HG02885 (cell line): ENCODE data around the gene LAPTM4A.
"Not testable (repeated sequence)": the region's sequence is repeated elsewhere in the genome, so short reads cannot be mapped to it uniquely, and the experiment has no call there.

ENCODE experiments used
- ATAC-seq: cut with Tn5 transposase; IDR thresholded peaks from one replicate; pipeline ENCODE4 v1.9.1; 2021; ENCODE audit warnings: mild to moderate bottlenecking; ENCODE audit not compliant: unreplicated experiment, poor library complexity

LAPTM4A gene

DNA sequence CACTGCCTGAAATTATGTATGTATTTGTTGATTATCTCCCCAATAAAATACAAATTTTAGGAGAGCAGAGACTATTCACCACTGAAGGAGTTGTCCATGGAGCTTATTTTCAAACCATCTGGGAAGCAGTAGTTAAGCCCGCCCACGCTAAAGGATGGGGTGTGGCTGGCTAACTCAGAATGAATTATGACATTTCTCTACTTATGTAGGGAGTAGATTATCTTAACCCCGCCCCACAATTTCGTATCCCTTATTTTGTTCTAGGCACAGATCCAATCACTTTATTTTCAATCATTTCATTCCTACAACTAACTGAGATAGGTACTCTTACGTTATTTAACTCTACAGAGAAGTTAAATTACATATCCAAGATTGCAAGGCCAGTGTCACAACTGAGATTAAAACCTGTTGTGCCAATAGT, 1.4 kb upstream of the LAPTM4A start:
- ATAC-seq: no peak

- ATAC-seq: no peak
Observed at GRCh38 chr2:20052229-20052851, 912 bp upstream of the LAPTM4A start.

DNA sequence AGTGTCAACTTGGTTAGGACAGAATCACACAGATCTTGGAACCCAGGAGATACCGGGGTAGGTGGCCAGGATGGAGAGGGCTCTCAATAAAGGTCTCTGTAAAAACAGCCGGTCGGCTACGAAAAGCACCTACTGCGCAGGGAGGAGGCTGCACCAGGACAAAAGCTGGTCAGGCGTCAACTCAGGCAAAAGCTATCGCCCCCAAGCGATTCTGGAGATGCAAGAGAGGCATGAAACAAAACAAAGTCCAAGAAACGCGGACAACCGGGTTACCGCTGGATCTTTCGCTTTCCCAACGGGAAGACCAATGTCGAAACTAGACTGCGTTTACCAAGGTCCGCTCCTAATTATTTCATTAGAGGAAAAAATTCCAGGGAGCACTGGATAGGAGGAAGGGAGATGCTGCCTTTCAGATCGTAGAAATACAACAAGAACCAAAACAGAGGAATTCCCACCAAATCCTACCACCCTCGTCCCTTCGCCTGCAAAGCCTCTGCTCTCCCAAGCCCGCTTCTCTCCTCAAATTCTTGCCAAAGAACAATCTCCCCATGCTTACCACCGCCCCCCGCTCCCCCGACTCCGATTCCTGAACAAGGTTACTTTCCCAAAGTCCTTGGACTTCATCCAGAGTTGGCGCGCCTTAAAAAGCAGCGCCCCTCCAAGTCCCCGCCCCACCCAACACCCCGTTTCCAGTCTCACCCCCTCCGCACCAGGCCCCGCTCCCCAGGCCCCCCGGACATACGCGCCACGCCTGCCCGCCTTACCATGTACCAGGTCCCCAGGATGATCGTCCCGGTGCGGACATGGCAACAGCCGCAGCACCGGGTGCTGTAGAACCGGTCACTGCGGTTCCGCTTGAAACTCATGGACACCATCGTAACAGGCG, 539 bp downstream of the LAPTM4A start:
- ATAC-seq: peak; percentile 25

DNA sequence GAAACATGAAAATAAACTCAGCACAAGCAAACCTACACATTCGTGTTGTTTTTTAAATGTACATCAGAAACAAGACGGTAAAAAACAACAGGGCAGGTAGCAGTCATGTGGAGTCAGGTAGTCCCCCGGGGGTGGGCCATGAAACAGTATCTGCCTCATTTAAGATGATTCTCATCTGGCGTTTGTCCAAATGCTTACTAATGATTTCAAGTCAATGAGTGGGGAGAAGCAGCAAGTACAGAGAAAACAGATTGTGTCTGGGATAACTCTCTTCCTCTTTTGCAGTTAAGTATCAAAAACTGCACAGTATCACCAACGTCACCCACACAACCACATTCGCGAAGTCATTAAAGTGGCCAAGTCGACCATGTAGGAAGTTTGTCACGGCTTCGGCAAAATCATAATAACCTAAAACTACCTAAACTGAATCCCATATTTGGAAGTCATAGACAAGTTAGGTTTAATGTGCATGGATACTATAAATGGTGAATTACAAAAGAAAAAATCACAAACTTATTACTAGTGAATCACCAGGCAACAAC, 1.3 kb downstream of the LAPTM4A start:
- peak; percentile 23 for ATAC-seq

- no peak for ATAC-seq
Observed at GRCh38 chr2:20049637-20050036, 1.8 kb downstream of the LAPTM4A start.

GRCh38 chr2:20048488-20049448, 2.7 kb downstream of the LAPTM4A start:
- ATAC-seq: no peak

- ATAC-seq: not testable (repeated sequence)
Observed at GRCh38 chr2:20045712-20046292, 5.6 kb downstream of the LAPTM4A start.

DNA sequence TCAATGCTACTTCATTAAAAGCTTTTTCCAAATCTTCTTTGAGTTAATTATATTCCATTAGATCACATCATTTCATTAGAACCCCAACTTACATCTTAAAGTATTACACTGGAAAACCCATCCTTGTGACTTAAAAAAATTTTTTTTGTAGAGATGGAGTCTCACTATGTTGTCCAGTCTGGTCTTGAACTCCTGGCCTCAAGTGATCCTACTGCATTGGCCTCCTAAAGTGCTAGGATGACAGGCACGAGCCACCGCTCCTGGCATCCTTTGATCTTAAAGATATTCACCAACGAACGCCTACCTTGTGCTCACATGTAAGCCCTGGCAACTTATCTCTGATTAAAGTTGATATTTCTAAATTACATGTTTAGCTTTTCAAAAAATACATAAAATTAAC, 6.7 kb downstream of the LAPTM4A start:
- no peak for ATAC-seq

GRCh38 chr2:20042531-20042930, 8.9 kb downstream of the LAPTM4A start:
- ATAC-seq: no peak

DNA sequence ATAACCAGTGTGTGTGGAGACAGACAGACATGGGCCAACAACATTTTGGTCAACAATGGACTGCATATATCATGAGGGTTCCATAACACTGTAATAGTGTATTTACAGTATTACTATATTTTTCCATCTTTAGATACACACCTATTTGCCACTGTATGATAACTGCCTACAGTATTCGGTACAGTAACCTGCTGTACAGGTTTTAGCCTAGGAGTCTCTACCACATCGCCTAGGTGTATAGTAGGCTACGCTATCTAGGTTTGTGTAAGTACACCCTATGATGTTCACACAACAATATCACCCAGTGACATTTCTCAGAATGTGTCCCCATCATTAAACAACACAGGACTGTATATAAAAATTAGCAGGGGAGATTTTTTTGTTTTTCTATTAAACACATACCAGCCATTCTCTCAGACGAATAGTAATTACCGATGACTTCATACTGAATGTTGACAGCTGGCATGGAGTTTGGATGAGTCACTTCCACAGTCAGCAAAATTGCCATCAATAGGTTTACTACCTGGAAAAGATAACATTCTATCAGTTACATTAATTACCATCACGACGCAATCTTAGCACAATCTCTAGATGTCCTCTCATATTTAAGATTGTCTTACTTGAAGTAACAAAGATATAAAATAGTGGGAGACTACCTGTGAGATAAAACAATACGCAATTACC, 10.8 kb downstream of the LAPTM4A start:
- no peak for ATAC-seq

DNA sequence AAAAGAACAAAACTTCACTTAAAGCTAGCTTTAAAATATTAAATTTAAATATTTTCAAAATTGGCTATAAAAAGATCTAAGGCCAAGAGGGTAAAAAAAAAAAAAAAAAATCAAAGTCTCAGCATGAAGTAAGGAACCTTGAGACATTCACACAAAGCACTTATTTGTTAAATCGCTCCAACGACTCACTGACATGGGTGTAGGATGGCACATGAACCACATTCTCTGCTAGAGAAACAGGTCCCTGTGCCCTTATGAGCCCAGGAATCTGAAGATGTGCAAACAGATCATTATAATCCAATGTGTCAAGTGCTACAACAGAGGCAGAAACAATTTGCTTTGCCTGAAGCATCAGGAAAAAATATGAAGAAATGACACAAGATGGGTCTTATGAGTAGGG, 13.8 kb downstream of the LAPTM4A start:
- ATAC-seq: no peak

GRCh38 chr2:20035955-20036666, 15.3 kb downstream of the LAPTM4A start:
- no peak for ATAC-seq

GRCh38 chr2:20034821-20035220, 16.6 kb downstream of the LAPTM4A start:
- ATAC-seq: no peak

GRCh38 chr2:20034218-20034617, 17.2 kb downstream of the LAPTM4A start:
- ATAC-seq: no peak

DNA sequence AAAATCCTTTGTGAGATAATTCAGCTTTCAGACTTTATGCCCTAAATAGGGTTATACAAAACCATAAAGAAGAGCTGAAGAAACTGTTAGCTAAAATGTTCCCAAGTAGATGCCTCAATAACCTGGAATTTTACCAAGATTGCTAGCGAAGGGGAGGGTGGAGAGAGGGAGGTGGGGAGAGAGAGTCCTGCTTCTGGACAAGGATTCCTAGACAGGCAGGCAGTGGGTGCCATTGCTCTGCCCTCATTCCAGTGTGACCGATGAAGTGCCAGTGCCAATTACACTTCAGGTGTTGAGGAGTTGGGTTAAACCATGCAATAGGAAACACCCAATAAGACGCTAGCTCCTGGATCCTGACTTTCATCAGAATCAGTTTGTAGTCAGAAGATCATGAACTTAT, 18.1 kb downstream of the LAPTM4A start:
- no peak for ATAC-seq

- ATAC-seq: no peak
Observed at GRCh38 chr2:20030224-20030623, 21.2 kb downstream of the LAPTM4A start.

DNA sequence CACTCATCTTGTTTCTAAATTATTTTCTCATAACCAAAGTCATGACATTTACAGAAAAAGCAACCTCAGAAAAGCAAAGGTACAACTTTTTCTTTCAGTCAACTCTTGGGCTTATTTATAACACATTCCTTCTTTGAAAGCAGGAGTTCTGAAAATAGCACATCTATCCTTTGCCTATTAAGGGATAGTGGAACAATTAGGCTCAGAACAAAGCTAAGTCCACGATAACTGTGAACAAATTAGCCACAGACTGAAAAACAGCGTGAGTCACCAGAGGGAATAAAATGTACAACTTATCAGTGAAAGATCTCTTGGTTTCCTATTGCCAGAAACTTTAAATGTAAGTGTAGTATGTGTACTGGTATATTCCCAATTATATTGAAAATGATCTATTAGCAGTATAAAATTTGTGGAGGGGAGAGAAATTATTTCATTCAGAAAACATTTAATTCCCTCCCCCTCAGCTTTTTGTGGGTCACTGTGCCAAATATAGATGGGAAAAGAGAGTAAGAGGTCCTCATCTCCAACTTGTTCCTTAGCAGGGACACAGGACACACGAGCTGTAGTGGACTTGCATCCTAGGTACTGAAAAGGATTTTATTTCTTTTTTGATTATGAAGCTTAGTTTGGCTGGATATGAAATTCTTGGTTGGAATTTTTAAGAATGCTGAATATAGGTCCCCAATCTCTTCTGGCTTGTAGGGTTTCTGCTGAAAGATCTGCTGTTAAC, 23.6 kb downstream of the LAPTM4A start:
- no peak for ATAC-seq

GRCh38 chr2:20027260-20027677, 24.2 kb downstream of the LAPTM4A start:
- no peak for ATAC-seq
